CD4-positive, alpha-beta T cell treated with Interleukin-15 for 4 hours (primary cell): ENCODE results near the gene CPD.
"Not testable (repeated sequence)": the region's sequence is repeated elsewhere in the genome, so short reads cannot be mapped to it uniquely, and the experiment has no call there.

Experiments used
- DNase-seq: peaks from one replicate; pipeline ENCODE4 v3.0.0-alpha.2; 2020; ENCODE audit warnings: low spot score

Gene CPD

DNA sequence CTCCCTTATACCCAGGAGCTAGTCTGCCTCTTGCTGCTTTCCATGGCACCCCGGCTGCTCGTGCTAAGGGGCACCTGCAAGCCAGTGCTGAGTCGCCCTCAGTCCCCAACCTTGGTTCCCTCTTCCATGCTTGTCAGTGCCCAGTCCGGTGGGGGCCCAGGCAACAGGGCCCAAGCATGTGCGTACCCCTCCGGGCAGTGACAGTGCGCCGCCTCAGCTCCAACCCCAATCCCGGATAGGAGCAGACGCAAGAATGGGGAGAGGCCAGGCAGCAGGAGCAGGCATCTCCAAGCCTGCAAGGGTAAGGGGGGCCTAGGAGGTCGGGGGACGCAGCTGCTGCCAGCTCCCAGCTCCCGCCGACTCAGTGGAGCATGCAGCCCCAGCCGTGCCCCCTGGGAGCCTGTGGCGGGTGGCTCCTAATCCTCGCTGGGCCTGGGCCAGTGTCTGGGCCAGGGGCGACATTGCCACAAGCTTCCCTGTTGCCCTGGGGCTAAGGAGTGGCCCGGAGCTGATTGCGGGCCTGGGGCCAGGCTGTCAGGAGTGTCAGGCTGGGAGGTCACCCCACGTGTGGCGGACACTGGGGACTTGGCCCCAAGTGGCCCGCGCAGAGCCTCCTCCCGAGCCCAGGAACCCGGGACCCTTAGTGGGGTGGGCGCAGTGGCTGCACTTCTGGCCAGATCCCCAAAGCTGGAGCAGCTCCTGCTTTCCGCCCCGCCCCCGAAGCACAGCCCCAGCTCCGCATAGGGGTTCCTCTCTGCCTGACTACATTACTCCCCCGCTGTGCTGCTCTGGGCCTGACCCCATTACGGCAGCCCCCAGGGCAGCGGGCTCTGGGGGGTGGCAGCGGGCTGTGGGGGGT, 9.8 kb downstream of the CPD start:
- DNase-seq = no peak

DNA sequence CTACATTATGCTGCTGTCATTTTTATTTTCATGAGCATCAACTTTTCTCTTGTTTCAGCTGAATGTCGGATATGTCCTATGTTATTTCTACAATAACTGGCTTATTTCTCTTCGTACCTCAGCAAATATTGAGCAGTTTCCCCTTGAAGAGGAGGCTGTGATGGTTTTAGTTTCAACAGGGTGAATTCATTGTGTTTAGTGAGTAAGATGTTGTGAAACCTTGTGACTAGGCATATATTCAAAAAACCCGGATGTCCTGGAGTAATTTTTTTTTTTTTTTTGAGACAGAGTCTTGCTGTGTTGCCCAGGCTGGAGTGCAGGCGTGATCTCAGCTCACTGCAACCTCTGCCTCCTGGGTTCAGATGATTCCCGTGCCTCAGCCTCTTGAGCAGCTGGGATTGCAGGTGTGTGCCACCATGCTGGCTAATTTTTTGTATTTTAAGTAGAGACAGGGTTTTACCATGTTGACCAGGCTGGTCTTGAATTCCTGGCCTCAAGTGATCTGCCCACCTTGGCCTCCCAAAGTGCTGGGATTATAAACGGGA, 11.1 kb downstream of the CPD start:
- no peak for DNase-seq

DNA sequence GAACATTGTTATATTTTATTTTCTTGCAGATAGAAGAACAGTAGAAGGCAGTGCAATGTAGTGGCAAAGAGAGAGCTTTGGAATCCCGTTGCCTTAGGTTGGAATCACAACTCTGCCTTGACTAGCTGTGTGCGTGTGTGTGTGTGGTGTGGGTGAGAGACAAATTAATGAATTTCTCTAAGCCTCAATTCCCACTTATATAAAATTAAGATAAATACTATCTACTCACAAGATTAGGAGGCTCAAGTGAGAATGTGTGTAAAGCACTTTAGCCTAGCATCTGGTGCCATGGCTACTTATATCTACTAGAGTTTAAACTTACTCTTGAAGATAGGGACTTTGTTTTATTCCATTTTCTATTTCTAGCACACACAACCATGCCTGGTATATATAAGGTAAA, 12.8 kb downstream of the CPD start:
- no peak for DNase-seq

DNA sequence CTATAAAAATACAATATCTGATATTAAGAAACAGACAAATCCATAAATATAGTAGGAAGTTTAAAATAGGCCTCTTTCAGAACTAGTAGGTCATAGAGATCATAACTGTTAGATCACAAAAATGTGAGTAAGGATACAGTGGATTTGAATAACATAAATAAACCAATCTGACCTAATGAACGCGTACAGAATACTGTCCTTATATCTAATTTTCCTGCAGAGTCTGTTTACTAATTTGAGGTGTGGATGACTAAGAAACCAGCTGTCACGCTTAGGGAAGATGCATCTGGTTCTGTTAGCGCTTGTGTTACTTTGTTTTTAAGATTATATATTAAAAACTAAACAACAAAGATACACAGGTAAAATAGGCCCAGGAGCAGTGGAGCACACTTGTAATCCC, 14.8 kb downstream of the CPD start:
- no peak for DNase-seq

DNA sequence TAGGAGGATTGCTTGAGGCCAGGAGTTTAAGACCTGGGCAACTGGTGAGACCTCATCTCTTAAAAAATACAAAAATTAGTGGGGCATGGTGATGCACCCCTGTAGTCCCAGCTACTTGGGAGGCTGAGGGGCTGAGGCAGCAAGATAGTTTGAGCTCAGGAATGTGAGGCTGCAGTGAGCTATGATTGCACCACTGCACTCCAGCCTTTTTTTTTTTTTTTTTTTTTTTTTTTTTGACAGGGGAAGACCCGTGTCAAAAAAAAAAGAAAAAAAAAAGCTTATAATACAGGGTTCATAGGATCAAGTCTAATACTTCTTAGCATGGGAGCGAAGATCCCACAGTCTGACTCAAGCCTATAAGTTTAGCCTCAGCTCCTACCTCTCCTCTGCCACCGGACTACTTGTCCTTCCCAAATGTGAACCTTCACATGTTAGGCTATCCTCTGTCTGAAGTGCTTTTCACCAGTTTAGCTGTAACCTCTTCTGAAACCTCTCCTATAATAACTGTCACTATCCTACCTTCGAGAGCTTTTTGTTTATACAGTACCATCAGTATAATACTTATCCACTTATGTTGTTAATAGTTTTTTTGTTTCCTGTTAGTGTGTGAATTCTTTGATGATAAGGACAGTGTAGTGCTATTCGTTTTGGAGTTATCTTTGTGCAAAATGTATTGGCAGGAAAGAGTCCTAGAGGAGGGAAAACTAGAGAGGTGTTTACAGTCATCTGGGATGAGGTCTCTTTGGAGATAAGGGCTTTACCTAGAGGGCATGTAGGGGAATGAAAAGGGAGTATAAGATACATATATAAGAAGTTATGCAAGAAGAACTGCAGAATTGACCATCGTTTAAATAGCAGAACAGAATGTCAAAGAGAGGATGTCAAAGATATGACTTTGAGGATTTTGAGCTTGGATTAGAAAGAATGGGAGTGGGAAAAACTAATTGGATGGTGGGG, 15.5 kb downstream of the CPD start:
- DNase-seq = no peak

DNA sequence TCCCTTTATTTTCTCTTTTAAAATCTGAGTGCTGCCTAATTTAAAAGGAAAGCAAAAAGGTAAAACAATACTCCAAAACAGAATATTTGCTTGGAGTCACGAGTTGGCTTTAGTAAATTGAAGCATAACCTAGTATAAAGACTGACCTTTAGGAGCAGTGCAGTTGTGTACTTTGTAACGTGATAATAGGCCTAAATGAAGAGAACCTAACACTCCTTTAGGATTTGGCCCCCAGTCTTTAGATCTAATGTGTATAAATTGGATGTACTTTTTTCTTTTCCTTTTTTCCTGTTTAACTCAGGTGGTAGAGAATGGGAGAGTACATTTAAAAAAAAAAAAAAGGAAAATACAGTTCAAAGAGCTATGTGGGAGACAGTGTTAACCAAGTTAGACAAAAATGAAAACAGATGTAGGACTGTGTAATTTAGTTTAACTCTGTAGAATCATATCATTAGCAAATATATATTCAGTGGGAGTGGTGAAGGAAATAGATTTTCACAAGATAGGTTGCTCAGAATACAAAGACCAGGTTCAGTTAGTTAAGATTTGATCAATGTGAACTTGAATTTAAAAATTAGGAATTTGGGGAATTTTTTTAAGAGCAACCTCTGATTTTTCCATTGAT, 16.8 kb downstream of the CPD start:
- DNase-seq = no peak

DNA sequence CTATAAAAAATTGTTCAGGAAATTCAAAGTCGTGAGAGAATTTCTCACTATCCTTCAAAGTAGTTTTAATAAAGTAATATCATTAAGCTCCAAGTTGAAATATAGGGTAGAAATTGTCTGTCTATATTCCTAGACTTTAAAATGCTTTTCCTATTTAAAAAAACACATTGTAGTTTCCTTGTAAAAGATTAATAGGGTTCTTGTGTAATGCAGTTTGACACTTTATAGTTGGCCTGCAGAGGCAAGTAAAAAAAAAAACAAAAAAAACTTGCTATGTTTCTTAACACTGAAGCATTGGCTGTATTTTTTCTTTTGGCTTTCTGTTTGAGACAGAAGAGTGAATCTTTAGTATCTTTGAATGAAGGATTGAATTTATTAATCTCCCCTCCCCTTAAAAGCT, 17.4 kb downstream of the CPD start:
- DNase-seq = no peak

DNA sequence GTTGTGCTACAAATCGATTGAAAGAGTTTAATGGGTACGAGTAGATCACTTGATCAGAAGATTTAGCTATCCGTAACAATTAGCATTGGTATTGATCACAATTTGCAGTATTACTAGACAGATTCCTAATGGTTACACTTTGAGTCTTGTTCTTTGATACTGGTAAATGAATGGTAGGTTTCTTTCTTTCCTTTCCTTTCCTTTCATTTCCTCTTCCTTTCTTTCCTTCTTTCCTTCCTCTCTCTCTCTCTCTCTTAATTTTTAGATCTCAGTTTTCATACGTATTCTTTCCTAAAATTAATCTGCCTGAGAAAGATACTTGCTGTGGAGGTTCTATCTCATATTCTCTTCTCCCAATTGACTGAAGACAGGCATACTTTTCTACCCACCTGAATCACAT, 17.9 kb downstream of the CPD start:
- no peak for DNase-seq

DNA sequence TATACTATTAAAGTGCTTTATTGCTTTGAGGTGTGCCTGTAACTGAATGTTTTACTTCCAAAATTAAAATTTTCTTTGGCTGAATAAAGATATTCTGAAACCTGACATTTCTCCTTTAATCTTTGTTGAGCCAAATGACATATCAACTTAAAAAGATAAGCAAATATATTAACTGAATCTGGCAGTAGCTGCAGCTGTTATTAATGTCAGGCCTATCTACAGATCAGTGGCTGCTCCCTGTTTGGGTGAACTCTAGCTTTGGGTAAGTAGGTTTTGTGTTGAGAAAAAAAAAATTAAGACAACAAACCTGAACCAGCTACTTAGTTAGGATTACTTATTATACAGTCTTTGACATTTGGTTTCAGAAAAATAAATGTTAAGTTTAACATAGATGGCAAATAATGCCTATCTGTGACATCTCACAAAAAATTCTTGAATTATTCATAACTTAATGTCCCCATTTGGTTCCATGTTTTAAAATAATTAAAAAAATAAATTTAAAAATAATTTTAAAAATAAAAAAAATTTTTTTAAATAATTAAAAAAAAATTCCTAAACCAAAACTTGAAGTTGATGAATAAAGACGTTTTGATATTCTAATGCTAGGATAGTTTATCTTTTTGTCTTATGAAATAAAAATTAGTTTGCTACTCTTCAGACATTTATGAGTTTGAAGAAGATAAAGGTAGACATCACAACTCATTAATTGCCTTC, 19.8 kb downstream of the CPD start:
- no peak for DNase-seq

DNA sequence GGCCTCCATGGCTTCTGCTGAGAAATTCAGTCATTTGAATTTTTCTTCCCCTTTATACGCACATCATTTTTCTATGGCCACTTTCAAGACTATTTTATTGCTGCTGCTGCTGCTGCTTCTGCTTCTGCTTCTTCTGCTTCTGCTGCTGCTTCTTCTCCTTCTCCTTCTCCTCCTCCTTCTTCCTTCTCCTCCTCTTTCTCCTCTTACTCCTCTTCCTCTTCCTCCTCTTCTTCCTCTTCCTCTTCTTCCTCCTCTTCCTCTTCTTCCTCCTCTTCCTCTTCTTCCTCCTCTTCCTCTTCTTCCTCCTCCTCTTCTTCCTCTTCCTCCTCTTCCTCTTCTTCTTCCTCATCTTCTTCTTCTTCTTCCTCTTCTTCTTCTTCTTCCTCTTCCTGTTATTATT, 22.4 kb downstream of the CPD start:
- no peak for DNase-seq

DNA sequence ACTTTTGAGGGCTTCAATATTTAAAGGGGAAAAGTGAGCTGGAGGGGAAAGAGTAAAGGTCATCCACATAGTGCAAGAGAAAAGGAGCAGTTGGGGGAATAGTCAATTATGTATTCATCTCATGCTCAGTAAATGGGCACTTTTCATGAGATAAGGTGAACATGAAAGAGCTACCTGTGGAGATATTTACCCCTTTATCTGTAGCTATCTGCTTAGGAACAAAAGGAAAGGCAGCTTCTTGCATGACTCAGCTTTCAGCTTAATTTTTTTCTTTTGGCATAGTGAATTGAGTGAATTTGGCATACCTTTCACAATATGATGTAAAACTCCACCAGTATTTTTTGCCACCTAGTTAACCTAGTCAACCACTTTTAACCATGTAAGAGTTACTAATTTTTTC, 26.4 kb downstream of the CPD start:
- DNase-seq = no peak

DNA sequence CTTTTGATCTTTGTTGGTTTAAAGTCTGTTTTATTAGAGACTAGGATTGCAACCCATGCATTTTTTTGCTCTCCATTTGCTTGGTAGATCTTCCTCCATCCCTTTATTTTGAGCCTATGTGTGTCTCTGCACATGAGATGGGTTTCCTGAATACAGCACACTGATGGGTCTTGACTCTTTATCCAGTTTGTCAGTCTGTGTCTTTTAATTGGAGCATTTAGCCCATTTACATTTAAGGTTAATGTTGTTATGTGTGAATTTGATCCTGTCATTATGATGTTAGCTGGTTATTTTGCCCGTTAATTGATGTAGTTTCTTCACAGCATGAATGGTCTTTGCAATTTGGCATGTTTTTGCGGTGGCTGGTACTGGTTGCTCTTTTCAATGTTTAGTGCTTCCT, 31.9 kb downstream of the CPD start:
- DNase-seq = not testable (repeated sequence)

DNA sequence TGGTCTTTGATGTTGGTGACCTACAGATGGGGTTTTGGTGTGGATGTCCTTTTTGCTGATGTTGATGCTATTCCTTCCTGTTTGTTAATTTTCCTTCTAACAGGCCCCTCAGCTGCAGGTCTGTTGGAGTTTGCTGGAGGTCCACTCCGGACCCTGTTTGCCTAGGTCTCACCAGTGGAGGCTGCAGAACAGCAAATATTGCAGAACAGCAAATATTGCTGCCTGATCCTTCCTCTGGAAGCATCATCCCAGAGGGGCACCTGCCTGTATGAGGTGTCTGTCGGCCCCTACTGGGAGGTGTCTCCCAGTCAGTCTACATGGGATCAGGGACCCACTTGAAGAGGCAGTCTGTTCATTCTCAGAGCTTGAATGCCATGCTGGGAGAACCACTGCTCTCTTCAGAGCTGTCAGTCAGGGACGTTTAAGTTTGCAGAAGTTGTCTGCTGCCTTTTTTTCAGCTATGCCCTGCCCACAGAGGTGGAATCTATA, 33.3 kb downstream of the CPD start:
- DNase-seq = not testable (repeated sequence)

DNA sequence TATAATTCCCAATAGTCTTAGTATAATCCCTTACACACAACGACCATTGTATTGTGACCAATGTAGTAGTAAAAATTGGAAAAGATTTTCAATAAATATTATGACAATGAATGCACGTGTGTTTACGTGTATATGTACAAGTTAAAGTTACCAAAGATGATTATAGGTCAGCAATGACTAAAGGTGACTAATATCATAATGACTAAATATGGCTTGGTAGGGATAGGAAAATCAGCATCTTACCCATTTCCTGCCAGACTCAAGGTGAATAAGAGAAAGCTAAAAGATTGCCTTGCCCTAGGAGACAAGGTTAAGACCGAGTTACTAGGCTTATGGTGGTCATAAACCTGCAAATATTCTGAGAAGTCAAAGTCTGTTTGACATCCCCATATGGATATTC, 34.4 kb downstream of the CPD start:
- DNase-seq = peak; percentile 1

DNA sequence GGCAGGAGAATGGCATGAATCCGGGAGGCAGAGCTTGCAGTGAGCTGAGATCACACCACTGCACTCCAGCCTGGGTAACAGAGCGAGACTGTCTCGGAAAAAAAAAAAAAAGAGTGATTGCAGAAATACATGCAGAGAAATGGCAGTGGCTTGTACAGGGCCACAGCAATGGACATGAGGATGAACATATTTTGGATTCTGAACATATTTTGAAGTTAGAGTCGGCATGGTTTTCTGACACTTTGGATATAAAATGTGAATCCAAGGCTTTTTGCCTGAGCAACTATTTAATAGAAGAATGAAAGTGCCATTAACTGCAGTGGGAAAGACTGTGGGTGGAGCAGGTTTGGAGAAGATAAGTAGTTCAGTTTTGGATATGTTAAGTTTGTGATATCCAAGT, 35.8 kb downstream of the CPD start:
- DNase-seq = no peak

DNA sequence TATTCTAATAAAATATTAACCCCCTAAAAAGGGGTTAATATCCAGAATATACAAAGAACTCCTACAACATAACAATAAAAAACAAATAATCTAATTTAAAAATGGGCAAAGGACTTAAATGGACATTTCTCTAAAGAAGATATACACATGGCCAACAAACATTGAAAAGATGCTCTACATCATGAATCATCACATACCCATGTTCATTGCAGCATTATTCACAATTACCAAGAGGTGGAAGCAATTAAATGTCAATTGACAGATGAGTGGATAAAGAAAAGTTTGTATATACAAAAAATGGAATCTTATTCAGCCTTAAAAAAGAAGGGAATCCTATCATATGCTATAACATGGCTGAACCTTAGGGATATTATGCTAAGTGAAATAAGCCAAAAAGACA, 36.8 kb downstream of the CPD start:
- no peak for DNase-seq

DNA sequence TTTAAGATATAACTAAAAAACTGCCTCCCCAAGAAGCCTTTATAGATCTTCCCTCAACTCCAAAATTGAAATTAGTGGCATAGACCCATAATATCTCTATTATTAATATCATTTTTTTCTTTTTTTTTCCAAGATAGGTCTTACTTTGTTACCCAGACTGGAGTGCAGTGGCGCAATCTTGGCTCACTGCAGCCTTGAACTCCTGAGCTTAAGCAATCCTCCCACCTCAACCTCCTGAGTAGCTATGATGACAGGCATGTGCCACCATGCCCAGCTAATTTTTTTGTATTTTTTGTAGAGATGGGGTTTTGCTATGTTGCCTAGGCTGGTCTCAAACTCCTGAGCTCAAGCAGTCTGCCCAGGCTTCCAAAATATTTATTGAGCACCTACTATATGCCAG, 39.3 kb downstream of the CPD start:
- DNase-seq = not testable (repeated sequence)

DNA sequence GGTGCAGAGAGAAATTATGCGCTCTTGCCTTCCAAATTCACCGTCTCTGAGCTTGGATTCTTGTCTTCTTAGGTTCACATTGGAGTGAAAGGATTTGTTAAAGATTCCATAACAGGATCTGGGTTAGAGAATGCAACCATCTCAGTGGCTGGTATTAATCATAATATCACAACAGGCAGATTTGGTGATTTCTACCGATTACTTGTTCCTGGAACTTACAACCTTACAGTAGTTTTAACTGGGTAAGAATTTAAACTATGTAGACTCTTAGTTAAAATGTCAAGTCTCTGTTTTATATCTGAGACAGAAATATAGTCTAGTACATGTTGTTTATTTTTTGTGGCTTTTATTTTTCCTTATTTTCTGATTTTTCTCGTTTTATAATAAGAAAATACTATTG, 42.9 kb downstream of the CPD start:
- no peak for DNase-seq

DNA sequence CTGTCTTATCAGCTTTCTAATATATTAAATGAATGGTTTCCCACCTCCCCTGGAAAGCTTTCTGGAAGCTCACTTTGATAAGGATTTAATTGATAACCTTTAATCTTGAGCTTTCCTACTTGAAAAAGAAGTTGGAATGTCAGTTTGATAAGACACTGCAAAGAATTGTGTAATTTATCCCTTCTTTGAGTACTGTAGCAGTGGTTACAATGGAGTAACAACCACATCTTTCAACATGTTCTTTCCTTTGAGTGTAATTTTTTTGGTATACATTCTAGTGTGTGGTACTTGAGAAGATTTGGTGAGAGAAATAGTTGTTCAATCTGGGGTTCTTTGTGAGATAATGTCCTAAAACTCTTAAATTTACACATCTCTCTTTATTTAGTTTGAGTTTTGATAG, 43.4 kb downstream of the CPD start:
- DNase-seq = no peak

DNA sequence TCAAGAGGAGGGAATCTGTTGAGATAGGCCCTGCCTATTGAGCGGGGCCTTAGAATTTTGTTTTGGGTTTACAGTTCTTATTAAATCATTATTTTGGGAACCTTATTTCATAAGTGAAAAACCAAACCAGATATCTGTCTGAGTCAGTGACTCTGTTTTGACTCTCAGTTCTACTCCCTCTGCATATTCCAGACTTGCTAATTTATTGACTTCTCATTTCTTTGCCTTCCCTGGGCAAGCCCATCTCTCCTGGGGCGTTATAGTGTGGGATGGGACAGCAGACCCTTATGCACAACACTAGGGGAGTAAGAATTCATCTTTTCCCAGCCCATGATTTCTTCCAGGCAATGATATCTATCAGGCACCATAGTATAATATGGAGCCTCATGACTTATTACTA, 45.7 kb downstream of the CPD start:
- DNase-seq = no peak

DNA sequence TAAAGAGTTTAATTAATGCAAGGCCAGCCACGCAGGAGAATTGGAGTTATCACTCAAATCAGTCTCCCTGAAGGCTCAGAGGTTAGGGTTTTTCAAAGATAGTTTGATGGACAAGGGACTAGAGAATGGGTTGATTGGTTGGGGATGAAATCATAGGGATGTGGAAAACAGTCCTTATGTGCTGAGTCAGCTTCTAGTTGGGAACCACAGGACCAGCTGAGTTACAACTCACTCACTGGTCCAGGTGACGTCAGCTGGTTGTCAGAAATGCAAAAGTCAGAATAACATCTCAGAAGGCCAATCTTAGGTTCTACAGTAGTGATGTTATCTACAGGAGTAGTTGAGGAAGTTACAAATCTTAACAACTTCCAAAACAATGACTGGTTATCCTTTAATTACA, 47.6 kb downstream of the CPD start:
- no peak for DNase-seq

DNA sequence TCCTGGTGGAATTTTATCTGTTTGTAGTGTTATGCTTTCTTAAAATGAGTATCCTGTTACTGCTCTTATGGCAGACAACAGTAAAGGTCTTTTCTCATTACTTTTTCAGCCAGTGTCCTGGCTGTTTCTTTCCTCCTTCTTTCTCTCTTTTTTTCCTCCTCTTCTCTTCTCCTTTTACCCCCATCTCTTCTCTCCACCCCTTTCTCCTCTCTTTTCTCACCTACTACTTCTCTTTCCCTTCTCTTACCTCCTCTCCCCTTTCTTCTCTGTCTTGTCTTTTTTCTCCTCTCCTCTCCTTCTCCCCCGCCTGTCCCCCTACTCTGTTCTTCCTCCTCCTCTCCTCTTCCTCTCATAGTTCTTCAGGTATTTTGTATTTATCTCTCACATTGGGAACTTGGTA, 48.9 kb downstream of the CPD start:
- no peak for DNase-seq
